Measurements from ENCODE around the gene EHBP1L1. TPM values are rescaled to one million over a fixed set of nuclear protein-coding genes. Genes with fewer than 3 reads are reported as not detected.
A peak's percentile ranks its signal among the peaks of the same experiment; 100 is the strongest.

Gene EHBP1L1
- 157 TPM for total RNA-seq

DNA sequence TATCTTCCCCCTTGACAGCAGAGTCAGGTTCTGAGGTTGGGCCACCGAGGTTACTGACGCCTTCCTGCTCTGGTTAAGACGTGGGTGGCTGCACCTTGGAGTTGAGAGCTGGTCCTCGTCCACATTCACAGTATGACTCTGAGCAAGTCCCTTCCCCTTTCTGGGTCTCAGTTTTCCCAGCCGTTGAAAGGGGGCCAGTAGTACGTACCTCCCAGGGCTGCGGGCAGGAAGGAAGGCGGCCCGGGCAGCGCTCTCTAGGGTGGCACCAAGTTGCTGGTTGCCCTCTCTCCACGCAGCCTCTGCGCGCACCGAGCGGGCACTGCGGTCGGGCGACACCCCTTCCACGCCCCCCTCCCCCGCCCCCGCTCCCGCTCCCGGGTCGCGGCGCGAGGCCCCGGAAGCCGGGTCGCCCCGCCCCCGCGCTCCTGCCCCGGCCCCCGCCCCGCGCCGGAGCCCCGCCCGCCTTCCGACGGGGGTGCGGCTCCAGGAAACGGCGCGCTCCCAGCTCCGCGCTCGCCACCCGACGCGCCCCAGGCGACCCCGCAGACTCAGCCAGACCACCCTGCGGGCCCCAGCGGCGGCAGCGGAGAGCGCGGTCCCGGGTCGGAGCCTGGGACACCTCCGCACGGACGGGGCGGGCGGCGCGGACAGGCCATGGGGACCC lies at the start of gene EHBP1L1:
EHBP1L1 (plus strand) TSS at position 486 of the 664 bp plus-strand sequence. CDS start 250 bp downstream, outside the sequence.
- no peaks in the 10 kb centered on the region for H3K27me3 ChIP-seq (ENCODE audit: control insufficient read depth in 3 of 3, insufficient read depth in 3 of 3, low read length in 3 of 3)
- peak within 1 kb of the TSS; percentile 80 to 90 (median 88) for H3K4me3 ChIP-seq (ENCODE audit: low read length in 3 of 3)
- H3K27ac ChIP-seq (ENCODE audit: low read depth, low read length) = peak within 1 kb of the TSS; percentile 100
- H3K36me3 ChIP-seq (ENCODE audit: control insufficient read depth in 3 of 3, insufficient read depth in 3 of 3, low read length in 3 of 3) = peaks cover 25 to 30% (median 26%) of the 10 kb centered on the region in 3 donors
- peak within 1 kb of the TSS; percentile 99 to 100 (median 99) for H3K9ac ChIP-seq (ENCODE audit: low read depth in 1 of 3, low read length in 3 of 3)
- no peaks in the 10 kb centered on the region for H3K9me3 ChIP-seq (ENCODE audit: control insufficient read depth in 3 of 3, low read length in 3 of 3)
- H3K4me1 ChIP-seq (ENCODE audit: control insufficient read depth in 3 of 3, insufficient read depth in 3 of 3, low read length in 3 of 3) = peaks cover 75 to 79% (median 77%) of the 10 kb centered on the region in 3 donors

DNA sequence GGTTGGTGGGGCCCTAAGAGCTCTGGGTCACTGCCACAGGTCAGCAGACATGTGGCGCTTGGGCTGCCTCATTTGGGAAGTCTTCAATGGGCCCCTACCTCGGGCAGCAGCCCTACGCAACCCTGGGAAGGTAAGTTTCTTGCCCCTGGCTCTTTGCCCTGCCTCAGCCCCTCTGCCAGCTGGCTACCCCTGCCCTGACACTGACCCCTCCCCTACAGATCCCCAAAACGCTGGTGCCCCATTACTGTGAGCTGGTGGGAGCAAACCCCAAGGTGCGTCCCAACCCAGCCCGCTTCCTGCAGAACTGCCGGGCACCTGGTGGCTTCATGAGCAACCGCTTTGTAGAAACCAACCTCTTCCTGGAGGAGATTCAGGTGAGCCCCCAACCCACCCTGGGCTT lies 49.1 kb upstream of the EHBP1L1 start:
- no peak overlapping the region for H3K4me3 ChIP-seq (ENCODE audit: low read length in 3 of 3)
- H3K9me3 ChIP-seq (ENCODE audit: control insufficient read depth in 3 of 3, low read length in 3 of 3) = no peaks in the 10 kb centered on the region
- peaks cover 19 to 23% (median 22%) of the 10 kb centered on the region in 3 donors for H3K4me1 ChIP-seq (ENCODE audit: control insufficient read depth in 3 of 3, insufficient read depth in 3 of 3, low read length in 3 of 3)
- peaks cover 40 to 45% (median 41%) of the 10 kb centered on the region in 3 donors for H3K36me3 ChIP-seq (ENCODE audit: control insufficient read depth in 3 of 3, insufficient read depth in 3 of 3, low read length in 3 of 3)
- H3K27me3 ChIP-seq (ENCODE audit: control insufficient read depth in 3 of 3, insufficient read depth in 3 of 3, low read length in 3 of 3) = no peaks in the 10 kb centered on the region
- no peak overlapping the region for H3K27ac ChIP-seq (ENCODE audit: low read depth, low read length)
- peak overlapping the region in 1 of 3 donors; percentile 93 for H3K9ac ChIP-seq (ENCODE audit: low read depth in 1 of 3, low read length in 3 of 3)

DNA sequence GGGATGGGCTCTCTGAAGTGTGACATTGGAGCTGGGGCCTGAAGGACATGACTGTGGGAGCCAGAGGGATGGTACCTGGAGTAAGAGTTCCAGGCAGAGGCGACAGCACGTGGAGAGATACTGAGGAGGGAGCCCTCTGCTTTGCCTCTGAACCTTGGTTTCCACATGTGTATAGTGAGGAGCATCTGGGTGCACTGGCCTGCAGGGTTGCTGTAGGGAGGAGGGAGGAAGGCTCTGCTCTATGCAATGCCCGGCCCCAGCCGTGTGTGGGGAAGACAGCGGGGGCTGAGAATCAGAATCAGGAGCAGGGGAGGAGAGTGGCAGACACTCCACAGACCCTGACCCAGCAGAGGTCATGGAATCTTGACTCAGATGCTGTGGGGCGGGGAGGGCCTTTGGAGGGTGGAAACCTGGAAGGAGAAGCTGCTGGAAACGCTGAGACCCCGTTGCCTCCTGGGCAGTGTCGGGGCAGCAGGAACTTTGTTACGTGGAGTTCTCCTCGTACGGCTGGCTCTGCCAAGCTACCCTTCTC lies 47.0 kb upstream of the EHBP1L1 start:
- no peaks in the 10 kb centered on the region for H3K27me3 ChIP-seq (ENCODE audit: control insufficient read depth in 3 of 3, insufficient read depth in 3 of 3, low read length in 3 of 3)
- no peak overlapping the region for H3K4me3 ChIP-seq (ENCODE audit: low read length in 3 of 3)
- peaks cover 51 to 62% (median 55%) of the 10 kb centered on the region in 3 donors for H3K36me3 ChIP-seq (ENCODE audit: control insufficient read depth in 3 of 3, insufficient read depth in 3 of 3, low read length in 3 of 3)
- H3K4me1 ChIP-seq (ENCODE audit: control insufficient read depth in 3 of 3, insufficient read depth in 3 of 3, low read length in 3 of 3) = peaks cover 19 to 21% (median 20%) of the 10 kb centered on the region in 3 donors
- H3K9ac ChIP-seq (ENCODE audit: low read depth in 1 of 3, low read length in 3 of 3) = peak overlapping the region in 1 of 3 donors; percentile 33
- H3K9me3 ChIP-seq (ENCODE audit: control insufficient read depth in 3 of 3, low read length in 3 of 3) = no peaks in the 10 kb centered on the region
- no peak overlapping the region for H3K27ac ChIP-seq (ENCODE audit: low read depth, low read length)

DNA sequence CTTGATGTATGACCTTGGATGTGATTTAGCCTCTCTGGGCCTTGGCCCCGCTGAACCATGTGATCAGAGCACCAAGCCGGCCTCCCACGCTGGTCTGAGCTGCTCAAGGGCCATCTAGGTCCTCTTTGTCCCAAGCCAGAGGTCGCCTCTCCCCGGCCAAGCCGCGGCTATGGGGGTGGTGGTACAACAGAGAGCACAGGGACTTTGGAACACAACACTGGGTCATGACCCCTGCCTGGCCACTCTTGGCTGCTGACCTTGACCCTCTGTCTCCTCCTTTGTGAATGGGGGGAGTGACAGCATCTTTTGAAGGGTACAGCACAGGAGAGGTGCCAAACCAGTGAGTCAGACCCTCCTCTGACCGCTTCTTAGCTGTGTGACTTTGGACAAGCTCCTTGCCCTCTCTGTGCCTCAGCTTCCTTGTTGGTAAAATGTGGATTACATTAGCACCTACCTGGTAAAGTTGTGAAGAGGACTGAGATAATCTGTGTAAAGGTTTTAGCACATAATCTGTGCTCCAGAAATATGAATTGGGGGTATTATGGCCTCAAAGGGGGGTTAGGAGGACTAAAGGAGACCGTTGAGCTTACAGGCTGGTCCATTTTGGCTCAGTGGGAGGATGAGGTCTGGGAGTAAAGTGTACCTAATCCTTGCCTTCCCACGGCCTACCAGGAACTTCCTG lies 46.2 kb upstream of the EHBP1L1 start:
- no peaks in the 10 kb centered on the region for H3K27me3 ChIP-seq (ENCODE audit: control insufficient read depth in 3 of 3, insufficient read depth in 3 of 3, low read length in 3 of 3)
- peaks cover 51 to 66% (median 55%) of the 10 kb centered on the region in 3 donors for H3K36me3 ChIP-seq (ENCODE audit: control insufficient read depth in 3 of 3, insufficient read depth in 3 of 3, low read length in 3 of 3)
- H3K27ac ChIP-seq (ENCODE audit: low read depth, low read length) = no peak overlapping the region
- no peak overlapping the region for H3K4me3 ChIP-seq (ENCODE audit: low read length in 3 of 3)
- H3K9ac ChIP-seq (ENCODE audit: low read depth in 1 of 3, low read length in 3 of 3) = no peak overlapping the region
- H3K9me3 ChIP-seq (ENCODE audit: control insufficient read depth in 3 of 3, low read length in 3 of 3) = no peaks in the 10 kb centered on the region
- peaks cover 13% of the 10 kb centered on the region in 3 donors for H3K4me1 ChIP-seq (ENCODE audit: control insufficient read depth in 3 of 3, insufficient read depth in 3 of 3, low read length in 3 of 3)

DNA sequence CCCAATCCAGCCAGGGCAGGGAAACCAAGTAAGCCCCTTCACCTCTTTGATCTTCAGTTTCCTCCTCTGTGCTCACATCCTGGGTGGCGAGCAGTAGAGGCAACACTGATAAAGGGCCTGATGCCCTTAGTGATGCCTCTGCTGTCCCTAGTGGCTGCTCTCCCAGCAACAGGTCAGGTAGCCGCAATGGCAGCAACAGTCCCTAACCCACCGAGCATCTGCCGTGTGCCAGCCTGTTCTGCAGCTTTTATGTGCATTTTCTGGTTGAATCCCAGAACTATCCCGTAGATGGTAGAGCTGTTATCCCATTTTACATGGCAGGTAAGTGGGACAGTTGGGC lies 45.7 kb upstream of the EHBP1L1 start:
- peak overlapping the region in 1 of 3 donors; percentile 20 for H3K9ac ChIP-seq (ENCODE audit: low read depth in 1 of 3, low read length in 3 of 3)
- peaks cover 13% of the 10 kb centered on the region in 3 donors for H3K4me1 ChIP-seq (ENCODE audit: control insufficient read depth in 3 of 3, insufficient read depth in 3 of 3, low read length in 3 of 3)
- H3K36me3 ChIP-seq (ENCODE audit: control insufficient read depth in 3 of 3, insufficient read depth in 3 of 3, low read length in 3 of 3) = peaks cover 55 to 71% (median 56%) of the 10 kb centered on the region in 3 donors
- no peak overlapping the region for H3K4me3 ChIP-seq (ENCODE audit: low read length in 3 of 3)
- no peaks in the 10 kb centered on the region for H3K27me3 ChIP-seq (ENCODE audit: control insufficient read depth in 3 of 3, insufficient read depth in 3 of 3, low read length in 3 of 3)
- no peak overlapping the region for H3K27ac ChIP-seq (ENCODE audit: low read depth, low read length)
- H3K9me3 ChIP-seq (ENCODE audit: control insufficient read depth in 3 of 3, low read length in 3 of 3) = no peaks in the 10 kb centered on the region

DNA sequence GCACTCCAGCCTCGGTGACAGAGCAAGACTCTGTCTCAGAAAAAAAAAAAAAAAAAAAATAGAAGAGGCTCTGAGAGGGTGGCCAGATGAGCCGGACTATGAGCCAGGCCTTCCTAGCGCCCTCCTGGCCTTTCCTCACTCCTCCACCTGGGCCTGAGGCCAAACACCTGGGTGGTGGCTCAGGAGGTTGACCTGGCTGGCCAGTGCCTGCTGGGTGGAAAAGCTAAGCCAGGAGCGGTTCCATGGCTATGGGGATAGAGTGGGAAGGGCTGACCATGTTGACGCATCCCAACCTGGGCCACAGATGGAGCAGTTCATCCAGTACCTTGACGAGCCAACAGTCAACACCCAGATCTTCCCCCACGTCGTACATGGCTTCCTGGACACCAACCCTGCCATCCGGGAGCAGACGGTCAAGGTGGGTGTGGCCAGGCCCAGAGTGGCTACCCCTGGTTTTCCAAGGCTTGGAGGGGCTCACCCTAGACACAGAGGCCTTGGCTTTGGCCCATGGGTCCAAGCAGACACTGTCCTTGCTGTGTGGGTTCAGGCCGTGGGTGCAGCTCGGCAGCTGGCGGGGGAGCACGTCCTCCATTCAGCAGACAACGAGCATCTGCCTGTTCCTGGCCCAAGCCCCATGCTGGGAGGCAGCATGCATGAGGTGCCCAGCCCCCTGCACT lies 43.3 kb upstream of the EHBP1L1 start:
- H3K27ac ChIP-seq (ENCODE audit: low read depth, low read length) = no peak overlapping the region
- H3K9ac ChIP-seq (ENCODE audit: low read depth in 1 of 3, low read length in 3 of 3) = no peak overlapping the region
- H3K4me3 ChIP-seq (ENCODE audit: low read length in 3 of 3) = no peak overlapping the region
- peaks cover 57 to 74% (median 65%) of the 10 kb centered on the region in 3 donors for H3K36me3 ChIP-seq (ENCODE audit: control insufficient read depth in 3 of 3, insufficient read depth in 3 of 3, low read length in 3 of 3)
- H3K27me3 ChIP-seq (ENCODE audit: control insufficient read depth in 3 of 3, insufficient read depth in 3 of 3, low read length in 3 of 3) = no peaks in the 10 kb centered on the region
- H3K4me1 ChIP-seq (ENCODE audit: control insufficient read depth in 3 of 3, insufficient read depth in 3 of 3, low read length in 3 of 3) = no peaks in the 10 kb centered on the region
- H3K9me3 ChIP-seq (ENCODE audit: control insufficient read depth in 3 of 3, low read length in 3 of 3) = no peaks in the 10 kb centered on the region

DNA sequence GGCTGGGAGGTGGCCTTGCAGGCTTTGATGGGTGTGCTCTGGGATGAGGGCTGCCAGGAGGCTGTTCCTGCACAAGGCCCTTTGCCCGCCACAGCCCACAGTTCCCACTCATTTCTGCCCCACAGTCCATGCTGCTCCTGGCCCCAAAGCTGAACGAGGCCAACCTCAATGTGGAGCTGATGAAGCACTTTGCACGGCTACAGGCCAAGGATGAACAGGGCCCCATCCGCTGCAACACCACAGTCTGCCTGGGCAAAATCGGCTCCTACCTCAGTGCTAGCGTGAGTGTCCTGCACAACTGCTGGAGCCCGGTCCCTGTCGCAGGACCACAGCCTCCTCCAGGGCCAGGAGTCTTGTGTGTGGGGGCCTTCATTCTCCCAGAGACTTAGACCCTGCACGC lies 40.8 kb upstream of the EHBP1L1 start:
- Histone ChIP-seq H3K27ac (ENCODE audit: low read depth, low read length) (no peak overlapping the region), H3K4me3 (ENCODE audit: low read length in 3 of 3) (no peak overlapping the region), H3K27me3 (ENCODE audit: control insufficient read depth in 3 of 3, insufficient read depth in 3 of 3, low read length in 3 of 3) (no peaks in the 10 kb centered on the region), H3K9me3 (ENCODE audit: control insufficient read depth in 3 of 3, low read length in 3 of 3) (no peaks in the 10 kb centered on the region), H3K36me3 (ENCODE audit: control insufficient read depth in 3 of 3, insufficient read depth in 3 of 3, low read length in 3 of 3) (peaks cover 52 to 62% (median 54%) of the 10 kb centered on the region in 3 donors), H3K4me1 (ENCODE audit: control insufficient read depth in 3 of 3, insufficient read depth in 3 of 3, low read length in 3 of 3) (peaks cover 0 to 6% (median 3%) of the 10 kb centered on the region in 3 donors), H3K9ac (ENCODE audit: low read depth in 1 of 3, low read length in 3 of 3) (no peak overlapping the region)

DNA sequence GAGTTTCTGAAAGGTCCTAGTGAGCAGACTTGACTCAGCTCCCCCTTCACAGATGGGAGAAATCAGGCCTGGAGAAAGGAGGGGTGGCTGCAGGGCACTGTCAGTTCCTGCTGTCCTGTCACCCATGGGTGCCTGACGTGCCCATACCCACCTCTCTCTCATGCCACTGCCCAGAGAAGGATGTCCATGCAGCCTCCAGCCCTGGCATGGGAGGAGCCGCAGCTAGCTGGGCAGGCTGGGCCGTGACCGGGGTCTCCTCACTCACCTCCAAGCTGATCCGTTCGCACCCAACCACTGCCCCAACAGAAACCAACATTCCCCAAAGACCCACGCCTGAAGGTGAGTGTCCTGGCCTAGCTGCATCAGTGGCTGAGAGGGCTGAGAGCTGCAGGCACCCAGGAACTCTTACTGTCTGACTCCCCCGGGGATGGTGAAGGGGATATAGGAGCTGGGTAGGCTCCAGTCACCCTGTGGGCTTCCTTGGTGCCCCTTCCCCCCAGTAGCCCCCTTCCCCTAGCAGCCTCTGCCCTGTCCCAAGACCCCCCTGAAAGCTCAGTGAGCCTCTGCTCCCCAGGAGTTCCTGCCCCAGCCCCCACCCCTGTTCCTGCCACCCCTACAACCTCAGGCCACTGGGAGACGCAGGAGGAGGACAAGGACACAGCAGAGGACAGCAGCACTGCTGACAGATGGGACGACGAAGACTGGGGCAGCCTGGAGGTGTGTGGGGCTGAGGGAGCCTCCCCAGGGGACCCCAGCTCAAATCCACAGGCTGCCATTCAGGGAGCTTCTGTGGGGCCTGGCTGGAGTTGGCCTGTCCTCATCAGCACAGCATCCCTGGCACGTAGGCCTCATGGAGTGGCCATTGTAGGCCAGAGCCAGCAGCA lies 39.2 kb upstream of the EHBP1L1 start:
- H3K9ac ChIP-seq (ENCODE audit: low read depth in 1 of 3, low read length in 3 of 3) = no peak overlapping the region
- no peaks in the 10 kb centered on the region for H3K9me3 ChIP-seq (ENCODE audit: control insufficient read depth in 3 of 3, low read length in 3 of 3)
- peaks cover 8 to 22% (median 16%) of the 10 kb centered on the region in 3 donors for H3K4me1 ChIP-seq (ENCODE audit: control insufficient read depth in 3 of 3, insufficient read depth in 3 of 3, low read length in 3 of 3)
- no peak overlapping the region for H3K4me3 ChIP-seq (ENCODE audit: low read length in 3 of 3)
- H3K36me3 ChIP-seq (ENCODE audit: control insufficient read depth in 3 of 3, insufficient read depth in 3 of 3, low read length in 3 of 3) = peaks cover 37 to 47% (median 39%) of the 10 kb centered on the region in 3 donors
- no peaks in the 10 kb centered on the region for H3K27me3 ChIP-seq (ENCODE audit: control insufficient read depth in 3 of 3, insufficient read depth in 3 of 3, low read length in 3 of 3)
- no peak overlapping the region for H3K27ac ChIP-seq (ENCODE audit: low read depth, low read length)

DNA sequence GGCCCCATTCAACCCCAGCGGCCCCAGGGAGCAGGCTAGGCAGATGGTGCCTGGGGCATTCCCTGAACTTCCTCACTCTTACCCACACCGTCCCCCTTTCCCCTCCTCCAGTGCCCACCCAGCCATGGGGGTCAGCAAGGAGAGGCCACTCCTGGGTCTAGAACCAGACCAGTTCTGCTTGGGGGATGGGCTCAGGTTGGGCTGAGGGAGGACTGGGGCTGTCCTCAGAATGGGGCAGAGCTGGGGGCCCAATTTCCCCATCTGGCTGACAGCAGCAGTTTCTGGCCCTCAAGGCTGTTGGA lies 38.6 kb upstream of the EHBP1L1 start:
- peaks cover 34 to 42% (median 39%) of the 10 kb centered on the region in 3 donors for H3K36me3 ChIP-seq (ENCODE audit: control insufficient read depth in 3 of 3, insufficient read depth in 3 of 3, low read length in 3 of 3)
- no peaks in the 10 kb centered on the region for H3K27me3 ChIP-seq (ENCODE audit: control insufficient read depth in 3 of 3, insufficient read depth in 3 of 3, low read length in 3 of 3)
- no peak overlapping the region for H3K27ac ChIP-seq (ENCODE audit: low read depth, low read length)
- no peak overlapping the region for H3K4me3 ChIP-seq (ENCODE audit: low read length in 3 of 3)
- H3K9ac ChIP-seq (ENCODE audit: low read depth in 1 of 3, low read length in 3 of 3) = no peak overlapping the region
- no peaks in the 10 kb centered on the region for H3K9me3 ChIP-seq (ENCODE audit: control insufficient read depth in 3 of 3, low read length in 3 of 3)
- peaks cover 11 to 25% (median 20%) of the 10 kb centered on the region in 3 donors for H3K4me1 ChIP-seq (ENCODE audit: control insufficient read depth in 3 of 3, insufficient read depth in 3 of 3, low read length in 3 of 3)
